NCI-H2171 (cell line): ENCODE results near the gene MACROH2A2.
"Not testable (repeated sequence)": the region's sequence is repeated elsewhere in the genome, so short reads cannot be mapped to it uniquely, and the experiment has no call there.

Source experiments
- DNase-seq: peaks from one replicate; lab custom pipeline; 2025; lab: John Stamatoyannopoulos, UW

MACROH2A2 gene

GRCh38 chr10:70067586-70067985, 14.9 kb downstream of the MACROH2A2 start:
- DNase-seq, result no peak

GRCh38 chr10:70068925-70069324, 16.3 kb downstream of the MACROH2A2 start:
- no peak for DNase-seq

GRCh38 chr10:70069346-70069745, 16.7 kb downstream of the MACROH2A2 start:
- no peak for DNase-seq

- DNase-seq, result no peak
Measured at GRCh38 chr10:70070834-70071233, 18.2 kb downstream of the MACROH2A2 start.

- DNase-seq, result no peak
Measured at GRCh38 chr10:70074165-70074564, 21.5 kb downstream of the MACROH2A2 start.

- no peak for DNase-seq
Measured at GRCh38 chr10:70074971-70075370, 22.3 kb downstream of the MACROH2A2 start.

- no peak for DNase-seq
Measured at GRCh38 chr10:70078329-70078728, 25.7 kb downstream of the MACROH2A2 start.

GRCh38 chr10:70078937-70079336, 26.3 kb downstream of the MACROH2A2 start:
- no peak for DNase-seq

GRCh38 chr10:70080789-70081188, 28.1 kb downstream of the MACROH2A2 start:
- DNase-seq, result not testable (repeated sequence)

GRCh38 chr10:70084189-70084588, 31.5 kb downstream of the MACROH2A2 start:
- no peak for DNase-seq

- no peak for DNase-seq
Measured at GRCh38 chr10:70085975-70086613, 33.4 kb downstream of the MACROH2A2 start.

GRCh38 chr10:70087616-70088307, 35.1 kb downstream of the MACROH2A2 start:
- DNase-seq, result no peak

GRCh38 chr10:70088308-70088698, 35.7 kb downstream of the MACROH2A2 start:
- no peak for DNase-seq

GRCh38 chr10:70090013-70090412, 37.4 kb downstream of the MACROH2A2 start:
- no peak for DNase-seq

GRCh38 chr10:70090951-70091350, 38.3 kb downstream of the MACROH2A2 start:
- DNase-seq, result no peak

GRCh38 chr10:70092389-70092718, 39.7 kb downstream of the MACROH2A2 start:
- no peak for DNase-seq

GRCh38 chr10:70093335-70093944, 40.8 kb downstream of the MACROH2A2 start:
- no peak for DNase-seq

GRCh38 chr10:70094250-70094649, 41.6 kb downstream of the MACROH2A2 start:
- DNase-seq, result no peak

- DNase-seq, result no peak
Measured at GRCh38 chr10:70096016-70096704, 43.5 kb downstream of the MACROH2A2 start.

- DNase-seq, result no peak
Measured at GRCh38 chr10:70096705-70097420, 44.2 kb downstream of the MACROH2A2 start.

GRCh38 chr10:70097459-70097858, 44.8 kb downstream of the MACROH2A2 start:
- DNase-seq, result no peak

- no peak for DNase-seq
Measured at GRCh38 chr10:70098271-70098670, 45.6 kb downstream of the MACROH2A2 start.
